Gastroesophageal sphincter (tissue), 4 donors: ENCODE data around the gene HDAC4. TPM values are rescaled to one million over a fixed set of nuclear protein-coding genes. Genes with fewer than 3 reads are reported as not detected.

ENCODE experiments used
- ATAC-seq: fragments of 150-250 bp; one replicate; pipeline ENCODE4 v1.9.1; 2016; ENCODE audit warnings: mild to moderate bottlenecking, moderate library complexity
- H3K27ac ChIP-seq, 4 donors: fragments of 200-600 bp; sonication (generic) in 3 of 4; 1 replicate in 3 of 4; 2 replicates in 1 of 4; pipeline ENCODE4 v1.5.1; 2016 to 2019
- H3K27me3 ChIP-seq: fragments of 200-600 bp; sonication (generic); one replicate; pipeline ENCODE4 v1.5.1; 2019
- H3K36me3 ChIP-seq, 2 donors: fragments of 200-600 bp; sonication (generic); one replicate each; pipeline ENCODE4 v1.5.1; 2019; ENCODE audit warnings: control low read depth in 1 of 2
- H3K4me1 ChIP-seq, 3 donors: fragments of 200-600 bp; sonication (generic); 1 replicate in 2 of 3; 2 replicates in 1 of 3; pipeline ENCODE4 v1.5.1; 2016 to 2019; ENCODE audit warnings: control low read depth in 2 of 3
- H3K4me3 ChIP-seq, 2 donors: fragments of 200-600 bp; sonication (generic); one replicate each; pipeline ENCODE4 v1.5.1; 2019; ENCODE audit warnings: mild to moderate bottlenecking in 1 of 2, moderate library complexity in 1 of 2
- H3K9me3 ChIP-seq, 3 donors: fragments of 200-600 bp; sonication (generic); one replicate each; pipeline ENCODE4 v1.5.1; 2017 to 2019; ENCODE audit warnings: control low read depth in 2 of 3
- EP300 ChIP-seq: sonication (generic); formaldehyde crosslinking; IDR thresholded peaks from one replicate; pipeline ENCODE4 v1.6.1; 2017; ENCODE audit warnings: antibody characterized with exemption, mild to moderate bottlenecking
- POLR2A ChIP-seq, 2 donors: fragments of 450-650 bp; IDR thresholded peaks; one replicate each; pipeline ENCODE4 v1.6.1; 2017; ENCODE audit warnings: antibody characterized with exemption in 2 of 2, mild to moderate bottlenecking in 2 of 2, moderate library complexity in 1 of 2
- POLR2AphosphoS5 ChIP-seq: sonication (generic); formaldehyde crosslinking; IDR thresholded peaks from one replicate; pipeline ENCODE4 v1.6.1; 2017; ENCODE audit warnings: antibody characterized with exemption
- WGBS, 2 donors: methylation state at CpG; one replicate each; pipeline ENCODE4 v1.1.5; 2018; ENCODE audit warnings: low coverage in 1 of 2; 5-methylcytosine and 5-hydroxymethylcytosine counted together
- total RNA-seq, 4 donors: library from RNA; depleted of rRNA; stranded (reverse); fragments of >200 nt; gene quantifications; one replicate each; pipeline ENCODE4 v1.1.0, GENCODE V29; 2016
- TF ChIP-seq, protein P1 (sequence below), 4 experiments: fragments of 200-600 bp in 2 of 4; fragments of 450-650 bp in 2 of 4; sonication (generic) in 1 of 4; IDR thresholded peaks; one replicate each; pipeline ENCODE4 v1.5.1; 2017 to 2019; ENCODE audit warnings: antibody characterized with exemption in 4 of 4, mild to moderate bottlenecking in 2 of 4, moderate library complexity in 2 of 4

The HDAC4 gene
- total RNA-seq, 4 donors from 2014 or later, result 41.3 to 104 (median 85.8) TPM

DNA sequence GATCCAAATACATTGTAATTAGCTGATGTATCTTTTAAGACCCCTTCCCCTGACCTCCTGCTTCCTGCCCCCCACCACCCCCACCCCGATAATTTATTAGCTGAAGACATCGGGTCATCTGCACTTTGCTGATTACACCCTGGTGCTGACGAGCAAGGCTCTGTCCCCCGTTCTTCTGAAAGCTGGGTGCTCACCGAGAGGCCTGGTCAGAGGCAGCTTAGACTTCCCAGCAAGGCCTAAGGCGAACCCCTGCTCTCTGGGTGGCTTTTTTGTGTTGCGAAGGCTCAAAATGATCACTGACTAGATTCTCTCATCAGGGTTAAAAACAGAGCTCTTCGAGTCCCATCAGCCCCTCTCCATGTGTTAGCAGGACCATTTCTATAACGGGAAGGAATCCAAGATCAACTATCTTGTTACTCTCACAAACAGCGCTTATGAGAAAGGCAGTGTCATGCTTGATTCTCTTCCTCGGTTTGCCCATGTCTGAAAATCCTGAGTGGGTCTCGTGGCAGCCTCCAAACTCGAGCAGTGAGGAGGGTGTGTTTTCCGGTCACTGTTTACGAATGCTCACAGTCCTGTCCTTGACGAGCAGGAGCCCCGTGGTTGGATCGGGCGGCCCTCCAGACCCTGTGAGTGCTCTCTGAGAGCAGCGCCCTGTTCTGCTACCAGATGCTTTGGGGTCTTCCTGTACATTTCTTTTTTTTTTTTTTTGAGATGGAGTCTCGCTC lies 201.6 kb downstream of the HDAC4 start:
- WGBS, 2 donors, result 44 to 74% methylated on average over 12 to 14 of the region's 21 CpGs
- no peaks in the 10 kb centered on the region for H3K9me3 ChIP-seq
- TF ChIP-seq POLR2AphosphoS5 (peak; percentile 24), POLR2A (IDR thresholded peaks at IDR 0.05) (no peak)
- no peaks in the 10 kb centered on the region for H3K27me3 ChIP-seq
- peaks cover 3 to 72% (median 23%) of the 10 kb centered on the region in 3 donors for H3K4me1 ChIP-seq
- ATAC-seq, result no peak
- peak overlapping the region in 3 of 4 donors; percentile 64 to 80 (median 73) for H3K27ac ChIP-seq
- H3K4me3 ChIP-seq, result no peak overlapping the region
- peaks cover 0 to 37% of the 10 kb centered on the region in 2 donors for H3K36me3 ChIP-seq

- peak overlapping the region in 2 of 4 donors; percentile 73 to 80 for H3K27ac ChIP-seq
- WGBS, 2 donors, result 60 to 100% methylated on average over 1 to 2 of the region's 8 CpGs
These were observed 202.6 kb downstream of the HDAC4 start for GRCh38 chr2:239198221-239198620.

DNA sequence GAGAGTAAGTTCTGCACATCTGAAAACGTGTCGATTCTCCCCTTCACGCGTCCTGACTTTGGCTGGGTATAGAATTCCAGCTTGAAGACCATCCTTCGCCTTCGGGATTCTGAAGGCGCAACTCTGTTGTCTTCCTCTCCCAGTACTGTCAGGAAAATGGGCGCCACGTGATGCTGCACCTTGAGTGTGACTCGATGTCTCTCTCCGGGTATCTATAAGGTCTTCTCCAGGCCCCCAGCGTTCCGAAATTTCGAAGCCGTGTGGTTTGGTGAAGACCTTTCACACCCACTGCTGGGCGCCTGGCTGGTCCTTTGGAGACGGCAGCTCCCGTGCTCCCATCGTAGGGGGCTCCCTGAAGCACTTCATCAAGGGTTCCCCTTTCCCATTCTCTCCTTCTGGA lies 203.7 kb downstream of the HDAC4 start:
- H3K9me3 ChIP-seq, result no peaks in the 10 kb centered on the region
- TF ChIP-seq EP300 (no peak), POLR2A (IDR thresholded peaks at IDR 0.05) (no peak), POLR2AphosphoS5 (no peak)
- TF ChIP-seq, protein P1, sequence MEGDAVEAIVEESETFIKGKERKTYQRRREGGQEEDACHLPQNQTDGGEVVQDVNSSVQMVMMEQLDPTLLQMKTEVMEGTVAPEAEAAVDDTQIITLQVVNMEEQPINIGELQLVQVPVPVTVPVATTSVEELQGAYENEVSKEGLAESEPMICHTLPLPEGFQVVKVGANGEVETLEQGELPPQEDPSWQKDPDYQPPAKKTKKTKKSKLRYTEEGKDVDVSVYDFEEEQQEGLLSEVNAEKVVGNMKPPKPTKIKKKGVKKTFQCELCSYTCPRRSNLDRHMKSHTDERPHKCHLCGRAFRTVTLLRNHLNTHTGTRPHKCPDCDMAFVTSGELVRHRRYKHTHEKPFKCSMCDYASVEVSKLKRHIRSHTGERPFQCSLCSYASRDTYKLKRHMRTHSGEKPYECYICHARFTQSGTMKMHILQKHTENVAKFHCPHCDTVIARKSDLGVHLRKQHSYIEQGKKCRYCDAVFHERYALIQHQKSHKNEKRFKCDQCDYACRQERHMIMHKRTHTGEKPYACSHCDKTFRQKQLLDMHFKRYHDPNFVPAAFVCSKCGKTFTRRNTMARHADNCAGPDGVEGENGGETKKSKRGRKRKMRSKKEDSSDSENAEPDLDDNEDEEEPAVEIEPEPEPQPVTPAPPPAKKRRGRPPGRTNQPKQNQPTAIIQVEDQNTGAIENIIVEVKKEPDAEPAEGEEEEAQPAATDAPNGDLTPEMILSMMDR (IDR thresholded peaks at IDR 0.05), result no peak
- no peaks in the 10 kb centered on the region for H3K27me3 ChIP-seq
- peak overlapping the region in 1 of 4 donors; percentile 17 for H3K27ac ChIP-seq
- H3K4me3 ChIP-seq, result no peak overlapping the region
- H3K4me1 ChIP-seq, result peaks cover 3 to 70% (median 23%) of the 10 kb centered on the region in 3 donors
- ATAC-seq, result no peak
- peaks cover 0 to 31% of the 10 kb centered on the region in 2 donors for H3K36me3 ChIP-seq
- WGBS, 2 donors, result 87 to 97% methylated on average over 9 to 10 of the region's 19 CpGs

More at GRCh38 chr2:239198221-239198620, 202.6 kb downstream of the HDAC4 start:
- Histone ChIP-seq H3K4me1 (peaks cover 3 to 72% (median 23%) of the 10 kb centered on the region in 3 donors), H3K9me3 (no peaks in the 10 kb centered on the region), H3K36me3 (peaks cover 0 to 31% of the 10 kb centered on the region in 2 donors), H3K4me3 (no peak overlapping the region), H3K27me3 (no peaks in the 10 kb centered on the region)
- no peak for ATAC-seq
- TF ChIP-seq POLR2A (IDR thresholded peaks at IDR 0.05), result no peak
- TF ChIP-seq, protein P1 (IDR thresholded peaks at IDR 0.05), result no peak
- no peak for TF ChIP-seq POLR2AphosphoS5

DNA sequence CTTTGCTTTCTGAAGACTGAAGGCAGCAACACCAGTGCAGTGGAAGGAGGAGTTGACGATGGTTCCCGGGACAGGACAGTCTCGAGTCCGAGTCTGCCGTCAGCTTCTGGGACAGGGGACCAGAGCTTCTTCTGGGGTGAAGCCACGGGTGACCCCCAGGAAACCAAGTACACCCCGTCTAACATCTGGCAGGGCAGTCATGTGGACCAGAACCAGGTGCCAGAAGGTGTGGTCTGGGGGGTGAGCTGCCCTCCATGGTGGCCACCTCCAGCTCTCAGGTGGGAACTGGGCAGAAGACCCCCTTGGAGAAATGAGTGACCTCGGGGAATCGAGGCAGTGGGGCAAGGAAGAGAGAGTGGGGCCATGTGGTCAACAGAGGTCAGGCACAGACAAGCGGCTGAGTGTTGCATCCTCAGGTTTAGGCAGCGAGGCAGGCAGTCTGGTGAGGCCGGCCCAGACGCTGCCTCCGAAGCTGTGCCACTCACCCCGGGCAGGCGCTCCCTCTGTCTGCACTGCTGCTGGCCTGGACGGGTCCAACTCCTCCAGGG lies 204.3 kb downstream of the HDAC4 start:
- Histone ChIP-seq H3K27ac (peak overlapping the region in 1 of 4 donors; percentile 17), H3K36me3 (peaks cover 0 to 31% of the 10 kb centered on the region in 2 donors), H3K27me3 (no peaks in the 10 kb centered on the region), H3K4me1 (peaks cover 0 to 66% (median 19%) of the 10 kb centered on the region in 3 donors), H3K4me3 (no peak overlapping the region), H3K9me3 (no peaks in the 10 kb centered on the region)
- WGBS, 2 donors, result 90 to 96% methylated on average over 6 to 8 of the region's 17 CpGs
- TF ChIP-seq EP300 (no peak), POLR2A (IDR thresholded peaks at IDR 0.05) (no peak), POLR2AphosphoS5 (no peak)
- TF ChIP-seq, protein P1 (IDR thresholded peaks at IDR 0.05), result no peak
- no peak for ATAC-seq

- Histone ChIP-seq H3K4me3 (no peak overlapping the region), H3K36me3 (peaks cover 0 to 31% of the 10 kb centered on the region in 2 donors), H3K4me1 (peaks cover 0 to 66% (median 15%) of the 10 kb centered on the region in 3 donors), H3K27me3 (no peaks in the 10 kb centered on the region), H3K27ac (peak overlapping the region in 1 of 4 donors; percentile 17), H3K9me3 (no peaks in the 10 kb centered on the region)
- 77% methylated on average over 4 of the region's 4 CpGs; no CpG with 5 or more reads in 1 of the 2 donors for WGBS, 2 donors
- no peak for ATAC-seq
- TF ChIP-seq, protein P1 (IDR thresholded peaks at IDR 0.05), result no peak
- no peak for TF ChIP-seq POLR2AphosphoS5
- no peak for TF ChIP-seq POLR2A (IDR thresholded peaks at IDR 0.05)
- no peak for TF ChIP-seq EP300
These were observed 204.8 kb downstream of the HDAC4 start for GRCh38 chr2:239195992-239196391.
